Measurements from ENCODE around the gene SCAANT1.

SCAANT1 gene

GRCh38 chr3:63896332-63897030 is 15.7 kb downstream of the SCAANT1 start:
- TF ChIP-seq CTCF (conservative IDR thresholded peaks at IDR 0.05): no peak
- H3K27ac ChIP-seq: no peak overlapping the region

DNA sequence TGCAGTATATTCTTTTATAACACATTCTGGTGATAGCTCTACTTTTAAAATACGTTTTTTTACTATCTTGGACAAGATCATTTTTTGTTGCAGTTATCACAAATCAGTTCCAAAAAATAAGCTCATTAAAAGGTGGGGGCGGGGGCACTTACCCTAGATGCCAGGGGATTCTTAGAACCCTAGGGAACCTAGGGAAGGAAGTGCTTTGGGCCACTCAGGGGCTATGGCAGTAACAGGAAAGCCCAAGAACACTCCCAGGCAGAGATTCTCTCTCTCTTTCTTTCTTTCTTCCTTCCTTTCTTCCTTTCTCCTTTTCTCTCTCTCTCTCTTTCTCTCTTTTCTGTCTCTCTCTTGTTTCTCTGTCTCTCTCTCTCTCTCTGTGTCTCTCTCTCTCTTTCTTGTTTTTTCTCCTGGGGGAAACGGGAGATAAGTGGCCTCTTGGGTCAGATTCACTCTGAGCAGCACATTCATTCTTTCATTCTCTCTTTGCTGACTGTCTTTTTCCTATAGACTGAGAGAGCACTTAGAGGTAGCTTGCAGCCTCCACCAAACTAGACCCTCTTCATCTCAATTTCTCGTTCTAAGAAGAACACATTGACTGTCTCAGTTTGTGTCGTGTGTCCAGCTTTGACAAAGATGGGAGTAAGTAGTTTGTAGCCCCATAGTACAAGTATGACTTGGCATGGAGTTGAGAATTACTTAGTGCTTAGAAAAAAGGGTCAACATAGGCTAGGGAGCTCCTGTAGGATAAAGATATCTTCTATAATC is 16.6 kb downstream of the SCAANT1 start:
- TF ChIP-seq CTCF (conservative IDR thresholded peaks at IDR 0.05): no peak
- H3K27ac ChIP-seq: no peak overlapping the region

DNA sequence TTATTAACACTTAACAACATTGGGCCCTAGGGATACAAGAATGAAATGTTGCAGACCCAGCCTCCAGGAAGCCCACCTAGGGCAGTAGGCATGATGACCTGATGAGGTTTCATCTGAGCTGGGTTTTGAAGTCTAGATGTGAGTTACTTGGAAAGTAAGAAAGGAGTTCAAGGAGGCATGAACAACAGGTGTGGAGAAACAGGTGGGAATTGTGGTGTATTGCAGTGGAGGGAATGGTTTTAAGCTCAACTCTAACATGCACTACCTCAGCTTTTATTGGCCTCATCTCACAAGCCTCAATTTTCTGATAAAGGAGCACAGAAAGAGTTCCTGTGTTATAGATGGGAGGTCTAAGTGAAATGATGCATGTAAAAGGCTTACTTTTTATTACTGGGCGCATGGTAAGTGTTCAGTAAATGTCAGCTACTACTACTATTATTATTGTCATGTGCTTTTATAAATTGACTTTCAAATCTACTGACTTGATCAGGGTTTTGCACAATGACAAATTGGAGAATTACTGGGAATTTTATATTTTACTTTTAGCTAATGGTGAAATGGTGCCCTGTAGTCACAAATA is 19.3 kb downstream of the SCAANT1 start:
- no peak overlapping the region for H3K27ac ChIP-seq
- no peak for TF ChIP-seq CTCF (conservative IDR thresholded peaks at IDR 0.05)

GRCh38 chr3:63891518-63891917 is 20.7 kb downstream of the SCAANT1 start:
- H3K27ac ChIP-seq: no peak overlapping the region
- no peak for TF ChIP-seq CTCF (conservative IDR thresholded peaks at IDR 0.05)

DNA sequence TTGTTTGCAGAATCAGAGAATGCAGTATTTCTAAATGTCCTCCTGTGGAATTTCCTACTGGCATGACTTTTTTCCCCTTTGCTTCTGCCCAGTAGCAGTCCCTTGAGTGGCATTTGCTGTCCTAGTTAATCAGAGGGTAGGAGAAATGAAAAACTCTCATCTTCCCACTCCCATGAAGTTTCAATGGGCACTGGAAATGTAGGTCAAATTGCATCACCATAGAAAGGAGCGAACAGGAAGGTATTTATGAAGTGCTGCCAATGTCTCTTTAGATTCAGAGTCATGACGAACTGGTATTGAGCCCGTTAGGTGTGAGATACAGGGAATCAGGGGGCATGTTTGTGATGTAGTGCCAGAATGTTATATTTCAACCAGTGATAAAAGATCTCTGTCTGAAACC is 25.3 kb downstream of the SCAANT1 start:
- H3K27ac ChIP-seq: no peak overlapping the region
- TF ChIP-seq CTCF (conservative IDR thresholded peaks at IDR 0.05): no peak

DNA sequence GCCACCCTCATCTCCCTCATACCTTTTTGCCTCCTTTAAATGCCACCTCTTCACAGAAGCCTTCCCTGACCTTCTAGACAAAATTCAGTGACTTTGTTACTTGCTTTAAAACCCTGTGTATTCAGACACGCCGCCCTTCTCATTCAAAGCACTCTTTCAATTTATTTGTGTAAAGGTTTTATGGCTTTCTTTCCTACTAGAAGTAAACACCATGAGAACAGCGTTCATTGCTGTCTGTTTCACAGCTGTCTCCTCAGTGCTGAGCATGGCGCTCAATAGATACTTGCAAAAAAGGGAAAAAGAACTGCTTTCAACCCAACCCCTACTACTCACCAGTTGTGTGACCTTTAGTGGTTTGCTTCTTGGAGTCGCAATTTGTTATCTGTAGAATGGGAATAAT is 31.5 kb downstream of the SCAANT1 start:
- TF ChIP-seq CTCF (conservative IDR thresholded peaks at IDR 0.05): no peak
- peak overlapping the region; percentile 2; the same call in 1 of the 2 replicates for H3K27ac ChIP-seq

DNA sequence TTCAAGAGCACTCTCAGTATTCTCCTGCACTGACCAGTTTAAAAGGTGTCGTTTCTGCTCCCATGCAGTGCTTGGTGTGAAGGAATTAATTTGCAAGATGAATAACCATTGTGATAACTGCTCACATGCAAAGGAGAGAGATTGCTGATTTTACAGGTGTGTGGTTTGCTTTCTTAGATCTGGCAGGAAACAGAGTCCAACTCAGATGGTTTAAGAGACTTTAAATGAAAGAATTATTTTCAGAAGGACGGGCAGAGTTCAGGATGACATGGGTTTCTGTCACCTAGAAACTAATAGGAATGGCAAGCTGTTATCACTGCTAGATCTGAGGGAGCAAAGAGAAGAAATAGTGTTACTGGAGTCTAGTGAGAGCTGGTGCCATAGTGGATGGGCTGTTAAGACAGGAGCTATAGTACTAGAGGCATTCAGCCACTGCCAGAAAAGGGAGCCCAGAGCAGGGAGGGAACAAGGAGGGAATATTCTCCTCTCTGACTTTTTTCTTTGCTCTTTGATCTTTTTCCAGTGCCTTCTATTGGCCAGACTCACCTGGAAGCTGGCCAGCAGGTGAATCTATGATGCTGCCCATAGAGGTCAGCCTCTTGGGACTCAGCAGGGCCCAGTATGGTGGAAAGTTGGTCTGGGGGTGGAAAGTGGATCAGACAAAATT is 33.7 kb downstream of the SCAANT1 start:
- H3K27ac ChIP-seq: no peak overlapping the region
- TF ChIP-seq CTCF (conservative IDR thresholded peaks at IDR 0.05): no peak
